HEK293 (cell line): ENCODE data around the gene IFT80.

ENCODE experiments used
- CTCF ChIA-PET: fragments of 350-600 bp; formaldehyde crosslinking; extraction: SDS; loops from one replicate; lab custom pipeline; 2021; ENCODE audit warnings: antibody characterized with exemption; lab: Yijun Ruan, JAX
- POLR2A ChIA-PET: fragments of 300-600 bp; formaldehyde crosslinking; extraction: SDS; loops from one replicate; lab custom pipeline; 2020; ENCODE audit warnings: antibody characterized with exemption, inconsistent platforms; lab: Yijun Ruan, JAX
- H3K27ac ChIP-seq: fragments of 200-500 bp; sonication (Bioruptor generic); 2 replicates; pipeline ENCODE4 v1.5.1; 2014; ENCODE audit warnings: low read depth, low read length, control low read depth, inconsistent platforms; ENCODE audit errors: extremely low read depth
- H3K36me3 ChIP-seq, 2 experiments: fragments of 200-500 bp in 1 of 2; sonication (Bioruptor generic) in 1 of 2; 1 replicate in 1 of 2; 2 replicates in 1 of 2; pipeline ENCODE4 v1.5.1; 2014 to 2017; ENCODE audit warnings: inconsistent platforms in 2 of 2, low read length in 2 of 2; ENCODE audit not compliant: control insufficient read depth in 2 of 2, insufficient read depth in 1 of 2
- H3K4me1 ChIP-seq: fragments of 200-500 bp; sonication (Bioruptor generic); 2 replicates; pipeline ENCODE4 v1.5.1; 2014; ENCODE audit warnings: mild to moderate bottlenecking, low read length, inconsistent platforms; ENCODE audit not compliant: control insufficient read depth, insufficient read depth
- H3K4me3 ChIP-seq: 2 replicates; pipeline ENCODE4 v1.5.1; 2011; ENCODE audit warnings: low read depth, mild to moderate bottlenecking, control low read depth, low read length, moderate library complexity
- H3K9me3 ChIP-seq: fragments of 200-500 bp; sonication (Bioruptor generic); 2 replicates; pipeline ENCODE4 v1.5.1; 2014; ENCODE audit warnings: low read depth, low read length, inconsistent platforms; ENCODE audit not compliant: control insufficient read depth, insufficient read depth
- GLI2 ChIP-seq: fragments of 450-650 bp; formaldehyde crosslinking; IDR thresholded peaks from 2 replicates; pipeline ENCODE4; 2017; ENCODE audit warnings: missing biosample characterization, missing genetic modification characterization, low read depth, borderline replicate concordance
- IKZF3 ChIP-seq: fragments of 450-650 bp; IDR thresholded peaks from 2 replicates; pipeline ENCODE4 v1.5.0; 2018; ENCODE audit warnings: missing biosample characterization, mild to moderate bottlenecking, missing genetic modification characterization, moderate library complexity
- SP2 ChIP-seq: fragments of 450-650 bp; formaldehyde crosslinking; IDR thresholded peaks from 2 replicates; pipeline ENCODE4 v1.5.1; 2016; ENCODE audit warnings: missing biosample characterization, missing genetic modification characterization
- WT1 ChIP-seq: fragments of 450-650 bp; formaldehyde crosslinking; IDR thresholded peaks from 2 replicates; pipeline ENCODE4 v1.5.1; 2016; ENCODE audit warnings: missing biosample characterization, missing genetic modification characterization
- ZFP3 ChIP-seq: fragments of 450-650 bp; formaldehyde crosslinking; IDR thresholded peaks from 2 replicates; pipeline ENCODE4 v1.5.1; 2016; ENCODE audit warnings: low read depth, missing biosample characterization, missing genetic modification characterization
- ZNF155 ChIP-seq: fragments of 450-650 bp; formaldehyde crosslinking; IDR thresholded peaks from 2 replicates; pipeline ENCODE4 v1.5.1; 2016; ENCODE audit warnings: missing biosample characterization, missing genetic modification characterization
- ZNF184 ChIP-seq: fragments of 450-650 bp; IDR thresholded peaks from 2 replicates; pipeline ENCODE4 v1.5.1; 2018; ENCODE audit warnings: missing biosample characterization, mild to moderate bottlenecking, missing genetic modification characterization
- ZNF19 ChIP-seq: fragments of 450-650 bp; formaldehyde crosslinking; IDR thresholded peaks from 2 replicates; pipeline ENCODE4; 2016; ENCODE audit warnings: missing biosample characterization, missing genetic modification characterization, low read depth
- ZNF221 ChIP-seq: fragments of 450-650 bp; formaldehyde crosslinking; IDR thresholded peaks from 2 replicates; pipeline ENCODE4 v1.5.1; 2017; ENCODE audit warnings: missing biosample characterization, missing genetic modification characterization, borderline replicate concordance
- ZNF223 ChIP-seq: fragments of 450-650 bp; formaldehyde crosslinking; IDR thresholded peaks from 2 replicates; pipeline ENCODE4 v1.5.1; 2016; ENCODE audit warnings: missing biosample characterization, missing genetic modification characterization
- ZNF292 ChIP-seq: fragments of 450-650 bp; formaldehyde crosslinking; IDR thresholded peaks from 2 replicates; pipeline ENCODE4 v1.5.1; 2016; ENCODE audit warnings: low read depth, missing biosample characterization, missing genetic modification characterization, borderline replicate concordance
- ZNF394 ChIP-seq: fragments of 450-650 bp; formaldehyde crosslinking; IDR thresholded peaks from 2 replicates; pipeline ENCODE4 v1.5.1; 2016; ENCODE audit warnings: missing biosample characterization, missing genetic modification characterization, mild to moderate bottlenecking, moderate library complexity, borderline replicate concordance
- ZNF530 ChIP-seq: fragments of 450-650 bp; formaldehyde crosslinking; IDR thresholded peaks from 2 replicates; pipeline ENCODE4 v1.5.1; 2016; ENCODE audit warnings: low read depth, missing biosample characterization, missing genetic modification characterization
- ZNF600 ChIP-seq: fragments of 450-650 bp; formaldehyde crosslinking; IDR thresholded peaks from 2 replicates; pipeline ENCODE4 v1.5.1; 2016; ENCODE audit warnings: missing biosample characterization, missing genetic modification characterization
- ZNF629 ChIP-seq: fragments of 450-650 bp; formaldehyde crosslinking; IDR thresholded peaks from 2 replicates; pipeline ENCODE4 v1.5.1; 2017; ENCODE audit warnings: missing biosample characterization, missing genetic modification characterization
- ZNF670 ChIP-seq: fragments of 450-650 bp; formaldehyde crosslinking; IDR thresholded peaks from 2 replicates; pipeline ENCODE4 v1.5.1; 2016; ENCODE audit warnings: missing biosample characterization, missing genetic modification characterization, low read depth
- ZNF830 ChIP-seq: fragments of 450-650 bp; IDR thresholded peaks from 2 replicates; pipeline ENCODE4 v1.5.0; 2018; ENCODE audit warnings: missing biosample characterization, missing genetic modification characterization, low read depth, mild to moderate bottlenecking, moderate library complexity
- ZNF837 ChIP-seq: fragments of 450-650 bp; formaldehyde crosslinking; IDR thresholded peaks from 2 replicates; pipeline ENCODE4 v1.5.1; 2016; ENCODE audit warnings: missing biosample characterization, missing genetic modification characterization
- ZSCAN16 ChIP-seq: fragments of 450-650 bp; formaldehyde crosslinking; IDR thresholded peaks from 2 replicates; pipeline ENCODE4 v1.5.1; 2016; ENCODE audit warnings: missing biosample characterization, missing genetic modification characterization
- ZSCAN30 ChIP-seq: fragments of 450-650 bp; IDR thresholded peaks from 2 replicates; pipeline ENCODE4 v1.5.1; 2018; ENCODE audit warnings: missing biosample characterization, mild to moderate bottlenecking, missing genetic modification characterization, moderate library complexity
- ZXDB ChIP-seq: fragments of 450-650 bp; formaldehyde crosslinking; IDR thresholded peaks from 2 replicates; pipeline ENCODE4 v1.5.1; 2016; ENCODE audit warnings: missing biosample characterization, missing genetic modification characterization
- TF ChIP-seq, protein P1 (sequence below): fragments of 450-650 bp; IDR thresholded peaks from 2 replicates; pipeline ENCODE4 v1.5.1; 2018; ENCODE audit warnings: missing biosample characterization, missing genetic modification characterization
- TF ChIP-seq, protein P2 (sequence below): fragments of 450-650 bp; formaldehyde crosslinking; IDR thresholded peaks from 2 replicates; pipeline ENCODE4 v1.5.1; 2016; ENCODE audit warnings: missing biosample characterization, missing genetic modification characterization
- TF ChIP-seq, protein P3 (sequence below): fragments of 450-650 bp; formaldehyde crosslinking; IDR thresholded peaks from 2 replicates; pipeline ENCODE4 v1.5.1; 2016; ENCODE audit warnings: missing biosample characterization, missing genetic modification characterization
- TF ChIP-seq, protein P4 (sequence below): fragments of 450-650 bp; formaldehyde crosslinking; IDR thresholded peaks from 2 replicates; pipeline ENCODE4 v1.5.1; 2016; ENCODE audit warnings: missing biosample characterization, missing genetic modification characterization

IFT80 gene

DNA sequence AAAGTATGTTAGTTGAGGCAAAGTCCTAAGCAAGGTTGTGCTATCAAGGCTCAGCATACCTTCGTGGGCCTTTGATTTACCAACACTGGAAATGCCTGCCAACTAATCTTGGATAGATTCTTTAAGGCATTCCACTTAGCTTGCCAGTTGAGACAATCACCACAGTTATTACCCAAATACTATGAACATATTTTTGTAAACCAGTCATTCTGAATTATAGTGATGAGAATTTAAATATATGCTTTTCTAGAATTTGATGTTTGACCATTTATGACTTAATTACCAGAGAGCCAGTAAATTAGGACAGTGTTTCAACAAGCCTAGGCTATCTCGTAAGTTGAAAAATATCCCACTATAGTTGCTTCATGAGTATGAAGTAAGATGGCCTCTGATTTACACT, 35.0 kb upstream of the IFT80 start (continued):
- TF ChIP-seq WT1 (tag by site-specific recombination) (no peak), ZNF670 (tag by site-specific recombination) (no peak), ZNF221 (tag by site-specific recombination) (no peak), ZNF155 (no peak)
- TF ChIP-seq, protein P1, sequence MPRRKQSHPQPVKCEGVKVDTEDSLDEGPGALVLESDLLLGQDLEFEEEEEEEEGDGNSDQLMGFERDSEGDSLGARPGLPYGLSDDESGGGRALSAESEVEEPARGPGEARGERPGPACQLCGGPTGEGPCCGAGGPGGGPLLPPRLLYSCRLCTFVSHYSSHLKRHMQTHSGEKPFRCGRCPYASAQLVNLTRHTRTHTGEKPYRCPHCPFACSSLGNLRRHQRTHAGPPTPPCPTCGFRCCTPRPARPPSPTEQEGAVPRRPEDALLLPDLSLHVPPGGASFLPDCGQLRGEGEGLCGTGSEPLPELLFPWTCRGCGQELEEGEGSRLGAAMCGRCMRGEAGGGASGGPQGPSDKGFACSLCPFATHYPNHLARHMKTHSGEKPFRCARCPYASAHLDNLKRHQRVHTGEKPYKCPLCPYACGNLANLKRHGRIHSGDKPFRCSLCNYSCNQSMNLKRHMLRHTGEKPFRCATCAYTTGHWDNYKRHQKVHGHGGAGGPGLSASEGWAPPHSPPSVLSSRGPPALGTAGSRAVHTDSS (tag by site-specific recombination), result no peak

DNA sequence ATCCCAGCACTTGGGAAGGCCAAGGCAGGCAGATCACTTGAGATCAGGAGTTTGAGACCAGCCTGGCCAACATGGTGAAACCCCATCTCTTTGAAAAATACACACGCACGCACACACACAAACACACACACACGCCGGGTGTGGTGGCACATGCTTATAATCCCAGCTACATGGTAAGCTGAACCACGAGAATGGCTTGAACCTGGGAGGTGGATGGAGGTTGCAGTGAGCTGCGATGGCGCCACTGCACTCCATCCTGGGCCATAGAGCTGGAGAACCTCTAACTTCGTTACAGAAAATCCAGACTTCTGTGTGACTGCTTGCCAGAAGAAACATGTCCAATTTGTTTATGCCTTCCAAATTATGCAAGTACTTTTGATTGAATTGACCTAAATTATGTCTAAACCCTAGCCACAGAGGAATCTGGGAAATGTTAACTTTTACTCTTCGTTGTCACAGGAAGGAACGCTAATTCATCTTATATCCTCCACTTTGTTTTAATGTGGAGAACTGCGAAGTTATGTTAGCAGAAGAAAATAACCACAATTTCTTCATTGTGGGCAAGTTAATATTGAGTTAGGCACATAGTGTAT, 28.9 kb upstream of the IFT80 start:
- ChIA-PET POLR2A (interaction anchor here (0.6 kb wide), 1 partner anchor 9 kb away, joined by 3 read pairs; no protein-coding TSS in a partner anchor), CTCF (interaction anchor here (0.7 kb wide), 1 partner anchor 265 kb away, joined by 3 read pairs; no protein-coding TSS in a partner anchor)
- no peaks in the 10 kb centered on the region for H3K9me3 ChIP-seq
- peaks cover 54 to 99% of the 10 kb centered on the region in 2 experiments for H3K36me3 ChIP-seq
- TF ChIP-seq, protein P2, sequence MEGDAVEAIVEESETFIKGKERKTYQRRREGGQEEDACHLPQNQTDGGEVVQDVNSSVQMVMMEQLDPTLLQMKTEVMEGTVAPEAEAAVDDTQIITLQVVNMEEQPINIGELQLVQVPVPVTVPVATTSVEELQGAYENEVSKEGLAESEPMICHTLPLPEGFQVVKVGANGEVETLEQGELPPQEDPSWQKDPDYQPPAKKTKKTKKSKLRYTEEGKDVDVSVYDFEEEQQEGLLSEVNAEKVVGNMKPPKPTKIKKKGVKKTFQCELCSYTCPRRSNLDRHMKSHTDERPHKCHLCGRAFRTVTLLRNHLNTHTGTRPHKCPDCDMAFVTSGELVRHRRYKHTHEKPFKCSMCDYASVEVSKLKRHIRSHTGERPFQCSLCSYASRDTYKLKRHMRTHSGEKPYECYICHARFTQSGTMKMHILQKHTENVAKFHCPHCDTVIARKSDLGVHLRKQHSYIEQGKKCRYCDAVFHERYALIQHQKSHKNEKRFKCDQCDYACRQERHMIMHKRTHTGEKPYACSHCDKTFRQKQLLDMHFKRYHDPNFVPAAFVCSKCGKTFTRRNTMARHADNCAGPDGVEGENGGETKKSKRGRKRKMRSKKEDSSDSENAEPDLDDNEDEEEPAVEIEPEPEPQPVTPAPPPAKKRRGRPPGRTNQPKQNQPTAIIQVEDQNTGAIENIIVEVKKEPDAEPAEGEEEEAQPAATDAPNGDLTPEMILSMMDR, result no peak
- TF ChIP-seq ZNF837 (tag by site-specific recombination), result no peak
- no peak for TF ChIP-seq ZNF223 (tag by site-specific recombination)
- TF ChIP-seq, protein P3, sequence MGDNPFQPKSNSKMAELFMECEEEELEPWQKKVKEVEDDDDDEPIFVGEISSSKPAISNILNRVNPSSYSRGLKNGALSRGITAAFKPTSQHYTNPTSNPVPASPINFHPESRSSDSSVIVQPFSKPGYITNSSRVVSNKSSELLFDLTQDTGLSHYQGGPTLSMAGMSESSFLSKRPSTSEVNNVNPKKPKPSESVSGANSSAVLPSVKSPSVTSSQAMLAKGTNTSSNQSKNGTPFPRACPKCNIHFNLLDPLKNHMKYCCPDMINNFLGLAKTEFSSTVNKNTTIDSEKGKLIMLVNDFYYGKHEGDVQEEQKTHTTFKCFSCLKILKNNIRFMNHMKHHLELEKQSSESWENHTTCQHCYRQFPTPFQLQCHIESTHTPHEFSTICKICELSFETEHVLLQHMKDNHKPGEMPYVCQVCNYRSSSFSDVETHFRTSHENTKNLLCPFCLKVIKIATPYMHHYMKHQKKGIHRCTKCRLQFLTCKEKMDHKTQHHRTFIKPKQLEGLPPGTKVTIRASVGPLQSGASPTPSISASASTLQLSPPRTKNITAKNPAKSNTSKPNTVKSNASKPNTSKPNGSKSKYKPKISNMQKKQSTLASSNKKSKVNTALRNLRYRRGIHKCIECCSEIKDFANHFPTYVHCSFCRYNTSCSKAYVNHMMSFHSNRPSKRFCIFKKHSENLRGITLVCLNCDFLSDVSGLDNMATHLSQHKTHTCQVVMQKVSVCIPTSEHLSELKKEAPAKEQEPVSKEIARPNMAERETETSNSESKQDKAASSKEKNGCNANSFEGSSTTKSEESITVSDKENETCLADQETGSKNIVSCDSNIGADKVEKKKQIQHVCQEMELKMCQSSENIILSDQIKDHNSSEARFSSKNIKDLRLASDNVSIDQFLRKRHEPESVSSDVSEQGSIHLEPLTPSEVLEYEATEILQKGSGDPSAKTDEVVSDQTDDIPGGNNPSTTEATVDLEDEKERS (tag by site-specific recombination), result no peak
- no peak for TF ChIP-seq ZNF600 (tag by site-specific recombination)
- no peak for TF ChIP-seq ZNF19 (tag by site-specific recombination)
- no peak for TF ChIP-seq IKZF3 (tag by site-specific recombination)
- TF ChIP-seq ZXDB (tag by site-specific recombination), result no peak
- TF ChIP-seq ZNF394, result no peak
- TF ChIP-seq ZNF530 (tag by site-specific recombination), result no peak
- TF ChIP-seq ZSCAN16 (tag by site-specific recombination), result no peak
- TF ChIP-seq ZFP3, result no peak
- no peak for TF ChIP-seq ZNF184 (tag by site-specific recombination)
- TF ChIP-seq ZNF292 (tag by site-specific recombination), result no peak
- no peak for TF ChIP-seq ZSCAN30 (tag by site-specific recombination)
- TF ChIP-seq, protein P4, sequence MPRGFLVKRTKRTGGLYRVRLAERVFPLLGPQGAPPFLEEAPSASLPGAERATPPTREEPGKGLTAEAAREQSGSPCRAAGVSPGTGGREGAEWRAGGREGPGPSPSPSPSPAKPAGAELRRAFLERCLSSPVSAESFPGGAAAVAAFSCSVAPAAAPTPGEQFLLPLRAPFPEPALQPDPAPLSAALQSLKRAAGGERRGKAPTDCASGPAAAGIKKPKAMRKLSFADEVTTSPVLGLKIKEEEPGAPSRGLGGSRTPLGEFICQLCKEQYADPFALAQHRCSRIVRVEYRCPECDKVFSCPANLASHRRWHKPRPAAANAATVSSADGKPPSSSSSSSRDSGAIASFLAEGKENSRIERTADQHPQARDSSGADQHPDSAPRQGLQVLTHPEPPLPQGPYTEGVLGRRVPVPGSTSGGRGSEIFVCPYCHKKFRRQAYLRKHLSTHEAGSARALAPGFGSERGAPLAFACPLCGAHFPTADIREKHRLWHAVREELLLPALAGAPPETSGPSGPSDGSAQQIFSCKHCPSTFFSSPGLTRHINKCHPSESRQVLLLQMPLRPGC (tag by site-specific recombination), result no peak
- no peak for TF ChIP-seq GLI2 (tag by site-specific recombination)
- TF ChIP-seq ZNF629 (tag by site-specific recombination), result no peak
- TF ChIP-seq ZNF830 (tag by site-specific recombination), result no peak
- no peak for TF ChIP-seq SP2 (tag by site-specific recombination)
- H3K4me1 ChIP-seq, result no peaks in the 10 kb centered on the region
- H3K4me3 ChIP-seq, result no peak overlapping the region
- no peak overlapping the region for H3K27ac ChIP-seq
